IMR-90 (cell line): ENCODE data around the gene CASP8AP2. TPM values are rescaled to one million over a fixed set of nuclear protein-coding genes. Genes with fewer than 3 reads are reported as not detected.

Experiments used
- ATAC-seq: fragments of 200-7000 bp; cut with Tn5 transposase; 2 replicates; pipeline ENCODE4 v1.9.1; 2020; ENCODE audit warnings: low read depth, mild to moderate bottlenecking, moderate library complexity
- BruUV-seq: library from RNA; stranded (reverse); fragments of 400-500 nt; replicated peaks from 2 replicates; lab custom pipeline; 2021; lab: Mats Ljungman, UMichigan
- CTCF ChIA-PET: fragments of 300-600 bp; formaldehyde crosslinking; extraction: SDS; loops from one replicate; lab custom pipeline; 2021; ENCODE audit warnings: antibody characterized with exemption; lab: Yijun Ruan, JAX
- POLR2A ChIA-PET: fragments of 300-600 bp; sonication (Branson Sonifier 250); formaldehyde crosslinking; loops from one replicate; lab custom pipeline; 2022; ENCODE audit warnings: antibody characterized with exemption; ENCODE audit not compliant: unreplicated experiment; lab: Charles Lee
- DNase-seq: peaks from one replicate; pipeline ENCODE4 v3.0.0; 2013
- H2AFZ ChIP-seq: replicated peaks from 2 replicates; pipeline ENCODE3; 2013; ENCODE audit warnings: low read length, mild to moderate bottlenecking; ENCODE audit not compliant: poor library complexity
- H2AK5ac ChIP-seq: 2 replicates; pipeline ENCODE4 v1.6.1; 2013; ENCODE audit warnings: low read depth, low read length, inconsistent platforms
- H2AK9ac ChIP-seq: replicated peaks from 2 replicates; pipeline ENCODE3; 2013; ENCODE audit warnings: mild to moderate bottlenecking, low read depth, low read length, moderate library complexity; ENCODE audit not compliant: poor library complexity
- H2BK120ac ChIP-seq: 2 replicates; pipeline ENCODE4 v1.6.1; 2013; ENCODE audit warnings: low read depth, low read length, inconsistent platforms
- H2BK15ac ChIP-seq: 3 replicates; pipeline ENCODE4 v1.6.1; 2013; ENCODE audit warnings: low read depth, low read length, inconsistent platforms
- H2BK20ac ChIP-seq: 2 replicates; pipeline ENCODE4 v1.6.1; 2013; ENCODE audit warnings: low read depth, mild to moderate bottlenecking, inconsistent platforms, low read length, moderate library complexity
- H2BK5ac ChIP-seq: 2 replicates; pipeline ENCODE4 v1.6.1; 2013; ENCODE audit warnings: mild to moderate bottlenecking, low read depth, low read length, inconsistent platforms; ENCODE audit not compliant: poor library complexity, severe bottlenecking
- H3K14ac ChIP-seq: replicated peaks from 2 replicates; pipeline ENCODE4 v1.6.1; 2013; ENCODE audit warnings: low read depth, low read length, inconsistent platforms
- H3K18ac ChIP-seq: 2 replicates; pipeline ENCODE4 v1.6.1; 2013; ENCODE audit warnings: low read depth, low read length, control low read depth
- H3K23ac ChIP-seq: 2 replicates; pipeline ENCODE4 v1.6.1; 2013; ENCODE audit warnings: low read depth, low read length, inconsistent platforms
- H3K27ac ChIP-seq: 2 replicates; pipeline ENCODE4 v1.5.1; 2013; ENCODE audit warnings: mild to moderate bottlenecking, control low read depth, low read length; ENCODE audit not compliant: insufficient read depth
- H3K27me3 ChIP-seq: 2 replicates; pipeline ENCODE4 v1.6.1; 2013; ENCODE audit warnings: low read length; ENCODE audit not compliant: control insufficient read depth, insufficient read depth
- H3K36me3 ChIP-seq: 2 replicates; pipeline ENCODE4 v1.6.1; 2013; ENCODE audit warnings: low read length, mixed read lengths; ENCODE audit not compliant: control insufficient read depth, insufficient read depth
- H3K4ac ChIP-seq: 2 replicates; pipeline ENCODE4 v1.6.1; 2013; ENCODE audit warnings: low read depth, low read length, inconsistent platforms
- H3K4me1 ChIP-seq: 2 replicates; pipeline ENCODE4 v1.6.1; 2013; ENCODE audit warnings: low read length, mixed read lengths; ENCODE audit not compliant: control insufficient read depth, insufficient read depth
- H3K4me2 ChIP-seq: 2 replicates; pipeline ENCODE4 v1.6.1; 2013; ENCODE audit warnings: low read depth, mild to moderate bottlenecking, control low read depth, low read length, moderate library complexity
- H3K4me3 ChIP-seq: 2 replicates; pipeline ENCODE4 v1.5.1; 2013; ENCODE audit warnings: low read depth, mild to moderate bottlenecking, control low read depth, low read length, moderate library complexity; ENCODE audit not compliant: insufficient read depth
- H3K56ac ChIP-seq: 2 replicates; pipeline ENCODE4 v1.6.1; 2013; ENCODE audit warnings: low read length, inconsistent platforms; ENCODE audit not compliant: insufficient read depth; ENCODE audit errors: extremely low read depth
- H3K79me1 ChIP-seq, 2 experiments: 2 replicates each; pipeline ENCODE4 v1.6.1; 2013; ENCODE audit warnings: low read length in 2 of 2, inconsistent platforms in 1 of 2, low read depth in 1 of 2
- H3K9ac ChIP-seq: 2 replicates; pipeline ENCODE4 v1.6.1; 2013; ENCODE audit warnings: low read depth, low read length, control low read depth
- H3K9me1 ChIP-seq: 2 replicates; pipeline ENCODE4 v1.6.1; 2013; ENCODE audit warnings: low read length, inconsistent platforms; ENCODE audit not compliant: insufficient read depth
- H3K9me3 ChIP-seq: 2 replicates; pipeline ENCODE4 v1.6.1; 2013; ENCODE audit warnings: low read length; ENCODE audit not compliant: control insufficient read depth, insufficient read depth
- H4K20me1 ChIP-seq: 2 replicates; pipeline ENCODE4 v1.6.1; 2013; ENCODE audit warnings: low read length, inconsistent platforms; ENCODE audit not compliant: insufficient read depth
- H4K5ac ChIP-seq: 2 replicates; pipeline ENCODE4 v1.6.1; 2013; ENCODE audit warnings: mild to moderate bottlenecking, low read depth, low read length, control low read depth
- H4K8ac ChIP-seq, 2 experiments: 2 replicates each; pipeline ENCODE4 v1.6.1; 2013; ENCODE audit warnings: low read depth in 2 of 2, low read length in 2 of 2, control low read depth in 1 of 2, inconsistent platforms in 1 of 2
- H4K91ac ChIP-seq: 2 replicates; pipeline ENCODE4 v1.6.1; 2013; ENCODE audit warnings: low read depth, low read length, inconsistent platforms; ENCODE audit not compliant: insufficient read depth
- BHLHE40 ChIP-seq: fragments of 150-350 bp; IDR thresholded peaks from 2 replicates; pipeline ENCODE4 v1.6.1; 2016; ENCODE audit warnings: mild to moderate bottlenecking, low read depth, low read length
- CHD1 ChIP-seq: IDR thresholded peaks from 2 replicates; pipeline ENCODE4 v1.6.1; 2012; ENCODE audit warnings: low read depth, low read length, improper control_type of control experiment
- ELK1 ChIP-seq: fragments of 150-350 bp; IDR thresholded peaks from 2 replicates; pipeline ENCODE4 v1.6.1; 2016; ENCODE audit warnings: low read depth, mild to moderate bottlenecking, low read length, moderate library complexity, borderline replicate concordance
- FOS ChIP-seq: fragments of 150-350 bp; IDR thresholded peaks from 2 replicates; pipeline ENCODE4 v1.6.1; 2016; ENCODE audit warnings: low read depth, low read length
- MAZ ChIP-seq: IDR thresholded peaks from 2 replicates; pipeline ENCODE4 v1.6.1; 2012; ENCODE audit warnings: low read depth, mild to moderate bottlenecking, low read length, improper control_type of control experiment, moderate library complexity, borderline replicate concordance
- MXI1 ChIP-seq: IDR thresholded peaks from 2 replicates; pipeline ENCODE4 v1.6.1; 2012; ENCODE audit warnings: low read depth, mild to moderate bottlenecking, low read length, moderate library complexity, borderline replicate concordance
- NFE2L2 ChIP-seq: fragments of 150-350 bp; IDR thresholded peaks from 2 replicates; pipeline ENCODE4 v1.6.1; 2016; ENCODE audit warnings: low read depth, mild to moderate bottlenecking, low read length
- RAD21 ChIP-seq: IDR thresholded peaks from 2 replicates; pipeline ENCODE4 v1.6.1; 2012; ENCODE audit warnings: low read length, improper control_type of control experiment
- WGBS, 2 experiments: methylation state at CpG; one replicate each; pipeline versions ENCODE4 v1.1.5 to v1.1.7; 2013; ENCODE audit warnings: missing lambda C conversion rate in 2 of 2; ENCODE audit not compliant: insufficient read length in 1 of 2; ENCODE audit errors: extremely low coverage in 2 of 2; 5-methylcytosine and 5-hydroxymethylcytosine counted together
- dilution Hi-C: fragments of 300-500 bp; cut with HindIII; formaldehyde crosslinking; loops from one replicate; pipeline ENCODE4 v1.14.3; 2018; ENCODE audit warnings: low sequenced_read_pairs; ENCODE audit not compliant: unreplicated experiment
- in situ Hi-C: fragments of 300-500 bp; cut with MboI; formaldehyde crosslinking; loops from 3 replicates; pipeline ENCODE4 v1.14.3; 2019; ENCODE audit warnings: low sequenced_read_pairs, inconsistent platforms, mixed read lengths
- intact Hi-C: fragments of 100-400 bp; cut with micrococcal nuclease; formaldehyde crosslinking; loops from 2 replicates; pipeline ENCODE4 v1.10.0; 2022
- polyA plus RNA-seq, 3 experiments: library from polyadenylated mRNA; depleted of rRNA; stranded (reverse); fragments of >200 nt; gene quantifications; 2 replicates each; pipeline ENCODE4 v1.2.3, GENCODE V29; 2012; ENCODE audit warnings: low replicate concordance in 1 of 3
- total RNA-seq: library from RNA; depleted of rRNA; stranded (reverse); fragments of >200 nt; gene quantifications from 2 replicates; pipeline ENCODE4 v1.2.3, GENCODE V29; 2012

Gene CASP8AP2
- total and polyA plus RNA-seq, 2 of the 4 experiments (the other 2 are of a cell fraction): 5.0 to 11.1 TPM

- Histone ChIP-seq H2BK5ac (no peak overlapping the region), H3K4me1 (no peaks in the 10 kb centered on the region), H4K5ac (no peak overlapping the region), H3K9me3 (no peaks in the 10 kb centered on the region), H3K79me1 (no peaks in the 10 kb centered on the region), H3K27me3 (no peaks in the 10 kb centered on the region), H3K56ac (no peak overlapping the region), H2BK15ac (no peak overlapping the region), H2AK9ac (no peak overlapping the region), H2AK5ac (no peak overlapping the region), H2AFZ (no peak overlapping the region), H4K91ac (no peak overlapping the region), H3K27ac (no peak overlapping the region), H3K9ac (no peak overlapping the region), H4K8ac (no peak overlapping the region), H2BK120ac (no peak overlapping the region), H3K4me2 (no peak overlapping the region), H3K4me3 (no peak overlapping the region), H2BK20ac (no peak overlapping the region), H4K20me1 (no peaks in the 10 kb centered on the region), H3K36me3 (peaks cover 18% of the 10 kb centered on the region), H3K23ac (no peak overlapping the region), H3K14ac (no peak overlapping the region), H3K18ac (no peak overlapping the region), H3K9me1 (no peaks in the 10 kb centered on the region), H3K4ac (no peak overlapping the region)
- WGBS, 2 experiments: no CpG with 5 or more reads among the region's 2 CpGs
- BruUV-seq: no TSS peak
- ChIA-PET POLR2A (no interaction called here), CTCF (interaction anchor here (0.6 kb wide), 1 partner anchor 704 kb away, joined by 3 read pairs; no protein-coding TSS in a partner anchor)
- in situ Hi-C loops (no loop called here), dilution Hi-C loops (no loop called here), intact Hi-C loops (no loop called here)
- no peak for ATAC-seq
- DNase-seq: no peak
- TF ChIP-seq ELK1 (no peak), RAD21 (no peak), MXI1 (no peak), FOS (no peak), MAZ (no peak), CHD1 (no peak), NFE2L2 (no peak), BHLHE40 (no peak)
Observed at GRCh38 chr6:89786970-89787369, 42.7 kb upstream of the CASP8AP2 start.
